ENCODE data around the gene CLEC4G.

DNA sequence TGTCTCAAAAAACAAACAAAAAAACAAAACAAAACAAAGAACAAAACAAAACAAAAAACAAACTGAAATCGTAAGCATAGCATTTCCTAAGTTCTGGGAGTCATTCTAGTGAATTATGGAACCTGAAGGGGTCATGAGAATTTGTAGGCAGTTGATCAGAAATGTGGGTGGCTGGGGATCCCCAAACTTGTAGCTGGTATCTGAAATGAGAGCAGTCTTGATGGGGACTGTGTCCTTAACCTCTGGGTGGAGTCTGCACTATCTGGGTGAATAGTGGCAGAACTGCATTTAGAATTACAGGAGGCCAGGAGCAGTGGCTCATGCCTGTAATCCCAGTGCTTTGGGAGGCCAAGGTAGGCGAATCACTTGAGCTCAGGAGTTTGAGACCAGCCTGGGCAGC lies 6.1 kb downstream of the CLEC4G start:
- TF ChIP-seq POLR2A (IDR thresholded peaks at IDR 0.05) (no peak), POLR2AphosphoS5 (IDR thresholded peaks at IDR 0.05) (no peak)
